Measurements from ENCODE around the gene PTGER1. TPM values are rescaled to one million over a fixed set of nuclear protein-coding genes. Genes with fewer than 3 reads are reported as not detected.
A peak's percentile ranks its signal among the peaks of the same experiment; 100 is the strongest.

Gene PTGER1
- 0.63 and 0.66 TPM in 2 replicates for total RNA-seq (2021)
- long read RNA-seq, result 0 reads

- Histone ChIP-seq H4K20me1 (ENCODE audit: control insufficient read depth, insufficient read depth, insufficient read length) (no peaks in the 10 kb centered on the region), H3K4ac (ENCODE audit: low read depth, low read length) (no peak within 1 kb of the TSS), H3K56ac (ENCODE audit: insufficient read length, low read depth, low read length) (no peak within 1 kb of the TSS), H2BK15ac (ENCODE audit: low read depth, low read length) (peak within 1 kb of the TSS; percentile 55; the same call in 1 of the 2 replicates), H2BK20ac (ENCODE audit: low read depth, low read length, poor library complexity, severe bottlenecking) (no peak within 1 kb of the TSS), H2BK5ac (ENCODE audit: insufficient read length, low read length) (no peak within 1 kb of the TSS), H3K14ac (ENCODE audit: insufficient read depth, low read length) (no peak within 1 kb of the TSS; the same call in 1 of the 2 replicates), H2BK120ac (ENCODE audit: low read depth, low read length, poor library complexity, severe bottlenecking) (no peak within 1 kb of the TSS), H3K9ac (ENCODE audit: extremely low read depth, insufficient read length, low read length) (no peak within 1 kb of the TSS), H3T11ph (ENCODE audit: low read length) (no peak within 1 kb of the TSS), H2AK5ac (ENCODE audit: insufficient read length, low read length) (no peak within 1 kb of the TSS), H2AFZ (ENCODE audit: low read length) (no peak within 1 kb of the TSS), H4K5ac (ENCODE audit: insufficient read length, low read depth, low read length) (no peak within 1 kb of the TSS), H3K27ac (ENCODE audit: insufficient read length, low read depth, low read length) (no peak within 1 kb of the TSS), H3K79me1 (ENCODE audit: insufficient read depth, low read depth, low read length, poor library complexity, severe bottlenecking) (no peaks in the 10 kb centered on the region), H3K18ac (ENCODE audit: insufficient read length, low read depth, low read length) (peak within 1 kb of the TSS; percentile 21), H3K27me3 (ENCODE audit: insufficient read depth, low read length) (no peaks in the 10 kb centered on the region), H4K8ac (replicated peaks; ENCODE audit: insufficient read length, low read depth, low read length) (no peak within 1 kb of the TSS), H3K9me3 (ENCODE audit: control insufficient read depth, low read depth, low read length) (no peaks in the 10 kb centered on the region), H3K23ac (ENCODE audit: insufficient read length, low read depth, low read length) (no peak within 1 kb of the TSS), H3K4me2 (ENCODE audit: insufficient read depth, insufficient read length, low read length) (no peak within 1 kb of the TSS), H3K4me1 (ENCODE audit: insufficient read depth, low read length) (no peaks in the 10 kb centered on the region; the same call in 1 of the 2 replicates), H4K91ac (ENCODE audit: insufficient read length, low read depth, low read length) (no peak within 1 kb of the TSS), H3K79me2 (ENCODE audit: insufficient read depth, low read length) (no peaks in the 10 kb centered on the region), H2BK12ac (ENCODE audit: insufficient read length, low read depth, low read length) (no peak within 1 kb of the TSS), H3K23me2 (ENCODE audit: insufficient read length, low read depth, low read length, poor library complexity, severe bottlenecking) (peaks cover 7% of the 10 kb centered on the region)
- no peak within 1 kb of the TSS; a peak in 3 of 5 replicates for H3K4me3 Mint-ChIP-seq
- TF ChIP-seq CTCF (conservative IDR thresholded peaks at IDR 0.05), result peak; percentile 64
- peaks cover 20 to 39% of the 10 kb centered on the region in 2 experiments for H3K4me1 Mint-ChIP-seq
- H3K9me3 Mint-ChIP-seq, result no peaks in the 10 kb centered on the region; a peak in 1 of 5 replicates
- peaks cover 2% of the 10 kb centered on the region; the same call in 1 of the 2 replicates for H3K27me3 Mint-ChIP-seq (ENCODE audit: low read depth)
- DNase-seq, result peak; percentile 69
- H3K36me3 Mint-ChIP-seq (ENCODE audit: insufficient read depth in 1 of 3, low read depth in 3 of 3), result peaks cover 6 to 27% (median 12%) of the 10 kb centered on the region in 3 experiments; a peak in 6 of 7 replicates
- WGBS (ENCODE audit: extremely low coverage, insufficient read length, low lambda C conversion rate), result no CpG with 5 or more reads among the region's 33 CpGs
- H3K27ac Mint-ChIP-seq, result peak within 1 kb of the TSS in 2 of 3 experiments; percentile 86 to 88; a peak in 4 of 7 replicates
Observed at GRCh38 chr19:14475251-14476073, at the start of gene PTGER1. Gene PTGER1 (minus strand): TSS chr19:14475354. CDS start chr19:14474320, 1,034 bp downstream.
